Panc1 (cell line): ENCODE measurements around the gene RPL28.

Source experiments
- CTCF ChIP-seq: fragments of 450-650 bp; IDR thresholded peaks from 2 replicates; pipeline ENCODE4 v1.5.1; 2017; ENCODE audit warnings: mild to moderate bottlenecking
- POLR2AphosphoS5 ChIP-seq: IDR thresholded peaks from 2 replicates; pipeline ENCODE4 v1.6.1; 2012; ENCODE audit warnings: mild to moderate bottlenecking, low read depth, low read length, moderate library complexity
- REST ChIP-seq, 2 experiments: IDR thresholded peaks; 2 replicates each; pipeline ENCODE4 v1.6.1; 2011 to 2012; ENCODE audit warnings: low read depth in 2 of 2, control low read depth in 1 of 2, low read length in 1 of 2, mild to moderate bottlenecking in 1 of 2, moderate library complexity in 1 of 2; ENCODE audit not compliant: insufficient read depth in 1 of 2
- TCF7L2 ChIP-seq: IDR thresholded peaks from 2 replicates; pipeline ENCODE4 v1.6.1; 2011; ENCODE audit warnings: mild to moderate bottlenecking, low read depth, low read length, inconsistent platforms

- TF ChIP-seq CTCF (no peak), POLR2AphosphoS5 (no peak), REST (IDR thresholded peaks at IDR 0.05; ENCODE audit: insufficient read depth in 1 of 2, low read depth in 2 of 2, low read length in 1 of 2) (no peak), TCF7L2 (no peak)
Measured at GRCh38 chr19:55432241-55432959, 46.7 kb downstream of the RPL28 start.
